ENCODE data around the gene DCUN1D2. TPM values are rescaled to one million over a fixed set of nuclear protein-coding genes. Genes with fewer than 3 reads are reported as not detected.

DCUN1D2 gene
- total and polyA plus RNA-seq, 2 donors from 2014 or later: 7.6 to 19.5 TPM

GRCh38 chr13:113415825-113416224 is 74.7 kb downstream of the DCUN1D2 start:
- FAIRE-seq (no peak), DNase-seq (no peak)
- intact Hi-C loops (cut with DNase I): no loop called here
- H3K27ac ChIP-seq (ENCODE audit: low read depth in 2 of 2, low read length in 2 of 2): no peak overlapping the region
- no peaks in the 10 kb centered on the region for H3K4me1 ChIP-seq (ENCODE audit: control insufficient read depth in 2 of 3, insufficient read depth in 2 of 3, low read depth in 1 of 3, low read length in 3 of 3)
- TF ChIP-seq CTCF (IDR thresholded peaks at IDR 0.05; ENCODE audit: borderline replicate concordance, extremely low read depth, insufficient read depth): no peak
- no peaks in the 10 kb centered on the region for H3K9me3 ChIP-seq (ENCODE audit: control insufficient read depth in 2 of 3, insufficient read depth in 1 of 3, low read length in 3 of 3)
- no peak overlapping the region for H3K4me3 ChIP-seq (ENCODE audit: low read length in 3 of 3)
- H3K27me3 ChIP-seq (ENCODE audit: control insufficient read depth, insufficient read depth, low read length): no peaks in the 10 kb centered on the region
- no peaks in the 10 kb centered on the region for H3K36me3 ChIP-seq (ENCODE audit: control insufficient read depth in 2 of 3, insufficient read depth in 3 of 3, low read length in 3 of 3)
- no peak overlapping the region for H3K9ac ChIP-seq (ENCODE audit: low read length in 3 of 3)

GRCh38 chr13:113415032-113415431 is 75.5 kb downstream of the DCUN1D2 start:
- no peaks in the 10 kb centered on the region for H3K27me3 ChIP-seq (ENCODE audit: control insufficient read depth, insufficient read depth, low read length)
- no peak overlapping the region for H3K4me3 ChIP-seq (ENCODE audit: low read length in 3 of 3)
- H3K36me3 ChIP-seq (ENCODE audit: control insufficient read depth in 2 of 3, insufficient read depth in 3 of 3, low read length in 3 of 3): no peaks in the 10 kb centered on the region
- no peak for TF ChIP-seq CTCF (IDR thresholded peaks at IDR 0.05; ENCODE audit: borderline replicate concordance, extremely low read depth, insufficient read depth)
- no peak overlapping the region for H3K9ac ChIP-seq (ENCODE audit: low read length in 3 of 3)
- H3K9me3 ChIP-seq (ENCODE audit: control insufficient read depth in 2 of 3, insufficient read depth in 1 of 3, low read length in 3 of 3): no peaks in the 10 kb centered on the region
- DNase-seq (peak in 1 of 5 donors; percentile 71), FAIRE-seq (no peak)
- H3K27ac ChIP-seq (ENCODE audit: low read depth in 2 of 2, low read length in 2 of 2): no peak overlapping the region
- intact Hi-C loops (cut with DNase I): no loop called here
- peaks cover 0 to 2% (median 0%) of the 10 kb centered on the region in 3 donors for H3K4me1 ChIP-seq (ENCODE audit: control insufficient read depth in 2 of 3, insufficient read depth in 2 of 3, low read depth in 1 of 3, low read length in 3 of 3)

- H3K27ac ChIP-seq (ENCODE audit: low read depth in 2 of 2, low read length in 2 of 2): no peak overlapping the region
- H3K9me3 ChIP-seq (ENCODE audit: control insufficient read depth in 2 of 3, insufficient read depth in 1 of 3, low read length in 3 of 3): no peaks in the 10 kb centered on the region
- H3K36me3 ChIP-seq (ENCODE audit: control insufficient read depth in 2 of 3, insufficient read depth in 3 of 3, low read length in 3 of 3): no peaks in the 10 kb centered on the region
- peaks cover 0 to 3% (median 0%) of the 10 kb centered on the region in 3 donors for H3K4me1 ChIP-seq (ENCODE audit: control insufficient read depth in 2 of 3, insufficient read depth in 2 of 3, low read depth in 1 of 3, low read length in 3 of 3)
- no peak overlapping the region for H3K4me3 ChIP-seq (ENCODE audit: low read length in 3 of 3)
- FAIRE-seq (no peak), DNase-seq (peak in 1 of 5 donors; percentile 68)
- intact Hi-C loops (cut with DNase I): no loop called here
- no peak for TF ChIP-seq CTCF (IDR thresholded peaks at IDR 0.05; ENCODE audit: borderline replicate concordance, extremely low read depth, insufficient read depth)
- no peak overlapping the region for H3K9ac ChIP-seq (ENCODE audit: low read length in 3 of 3)
- no peaks in the 10 kb centered on the region for H3K27me3 ChIP-seq (ENCODE audit: control insufficient read depth, insufficient read depth, low read length)
Observed at GRCh38 chr13:113414335-113414734, 76.2 kb downstream of the DCUN1D2 start.

- DNase-seq: peak in 1 of 5 donors; percentile 77
- intact Hi-C loops (cut with DNase I): no loop called here
- peaks cover 0 to 3% (median 0%) of the 10 kb centered on the region in 3 donors for H3K4me1 ChIP-seq (ENCODE audit: control insufficient read depth in 2 of 3, insufficient read depth in 2 of 3, low read depth in 1 of 3, low read length in 3 of 3)
- H3K4me3 ChIP-seq (ENCODE audit: low read length in 3 of 3): no peak overlapping the region
- no peaks in the 10 kb centered on the region for H3K9me3 ChIP-seq (ENCODE audit: control insufficient read depth in 2 of 3, insufficient read depth in 1 of 3, low read length in 3 of 3)
- no peak for TF ChIP-seq CTCF (IDR thresholded peaks at IDR 0.05; ENCODE audit: borderline replicate concordance, extremely low read depth, insufficient read depth)
- no peaks in the 10 kb centered on the region for H3K36me3 ChIP-seq (ENCODE audit: control insufficient read depth in 2 of 3, insufficient read depth in 3 of 3, low read length in 3 of 3)
- no peak overlapping the region for H3K27ac ChIP-seq (ENCODE audit: low read depth in 2 of 2, low read length in 2 of 2)
- no peak for FAIRE-seq
- no peak overlapping the region for H3K9ac ChIP-seq (ENCODE audit: low read length in 3 of 3)
- no peaks in the 10 kb centered on the region for H3K27me3 ChIP-seq (ENCODE audit: control insufficient read depth, insufficient read depth, low read length)
Observed at GRCh38 chr13:113413898-113414282, 76.6 kb downstream of the DCUN1D2 start.
